Sigmoid colon (tissue), 7 donors: ENCODE data around the gene FDCSP. TPM values are rescaled to one million over a fixed set of nuclear protein-coding genes. Genes with fewer than 3 reads are reported as not detected.

ENCODE experiments used
- DNase-seq: peaks from one replicate; pipeline ENCODE4 v3.0.0-alpha.2; 2019
- H3K27ac ChIP-seq, 4 donors: fragments of 200-600 bp; sonication (generic); one replicate each; pipeline ENCODE4 v1.5.1; 2016 to 2019; ENCODE audit warnings: mild to moderate bottlenecking in 1 of 4
- H3K27me3 ChIP-seq, 3 donors: fragments of 200-600 bp; sonication (generic); one replicate each; pipeline ENCODE4 v1.5.1; 2019; ENCODE audit warnings: mild to moderate bottlenecking in 1 of 3
- H3K36me3 ChIP-seq, 4 donors: fragments of 200-600 bp; sonication (generic); one replicate each; pipeline ENCODE4 v1.5.1; 2016 to 2019
- H3K4me1 ChIP-seq, 4 donors: fragments of 200-600 bp; sonication (generic); one replicate each; pipeline ENCODE4 v1.5.1; 2017 to 2019
- H3K4me3 ChIP-seq, 4 donors: fragments of 200-600 bp; sonication (generic); one replicate each; pipeline ENCODE4 v1.5.1; 2017 to 2019; ENCODE audit warnings: mild to moderate bottlenecking in 2 of 4, moderate library complexity in 1 of 4
- H3K9me3 ChIP-seq, 4 donors: fragments of 200-600 bp in 3 of 4; sonication (generic) in 3 of 4; one replicate each; pipeline versions ENCODE4 v1.5.1 to v1.6.1; 2013 to 2019
- EP300 ChIP-seq, 4 donors: sonication (generic); formaldehyde crosslinking; IDR thresholded peaks; one replicate each; pipeline ENCODE4 v1.6.1; 2017; ENCODE audit warnings: antibody characterized with exemption in 4 of 4
- POLR2A ChIP-seq, 2 donors: fragments of 450-650 bp; IDR thresholded peaks; one replicate each; pipeline ENCODE4 v1.6.1; 2016; ENCODE audit warnings: antibody characterized with exemption in 2 of 2, mild to moderate bottlenecking in 2 of 2, moderate library complexity in 2 of 2
- POLR2AphosphoS5 ChIP-seq, 4 donors: sonication (generic); formaldehyde crosslinking; IDR thresholded peaks; one replicate each; pipeline ENCODE4 v1.6.1; 2017; ENCODE audit warnings: antibody characterized with exemption in 4 of 4
- WGBS, 2 donors: extraction: QIAGEN DNeasy Blood & Tissue Kit; methylation state at CpG; one replicate each; pipeline ENCODE4 v1.1.7; 2013; 5-methylcytosine and 5-hydroxymethylcytosine counted together
- intact Hi-C: fragments of 100-400 bp; cut with DNase I; formaldehyde crosslinking; loops from one replicate; pipeline ENCODE4 v1.15.1; 2023
- polyA plus RNA-seq, 3 donors: library from polyadenylated mRNA; stranded (reverse); fragments of 200-250 nt; gene quantifications; one replicate each; pipeline ENCODE4 v1.2.3, GENCODE V29; 2013
- total RNA-seq, 4 donors: library from RNA; depleted of rRNA; stranded (reverse); fragments of >200 nt; gene quantifications; one replicate each; pipeline ENCODE4 v1.1.0, GENCODE V29; 2016
- TF ChIP-seq, protein P1 (sequence below), 4 experiments: fragments of 450-650 bp in 3 of 4; fragments of 200-600 bp in 1 of 4; IDR thresholded peaks; one replicate each; pipeline ENCODE4 v1.5.1; 2016 to 2019; ENCODE audit warnings: antibody characterized with exemption in 4 of 4, mild to moderate bottlenecking in 3 of 4, moderate library complexity in 2 of 4
- donor health status: healthy with polysubstance abuse.
- donor health status: Bipolar disorder and iron deficiency.
- donor health status: healthy.

FDCSP gene
- total and polyA plus RNA-seq, 7 donors: 1.1 to 316 TPM; not detected in 5

DNA sequence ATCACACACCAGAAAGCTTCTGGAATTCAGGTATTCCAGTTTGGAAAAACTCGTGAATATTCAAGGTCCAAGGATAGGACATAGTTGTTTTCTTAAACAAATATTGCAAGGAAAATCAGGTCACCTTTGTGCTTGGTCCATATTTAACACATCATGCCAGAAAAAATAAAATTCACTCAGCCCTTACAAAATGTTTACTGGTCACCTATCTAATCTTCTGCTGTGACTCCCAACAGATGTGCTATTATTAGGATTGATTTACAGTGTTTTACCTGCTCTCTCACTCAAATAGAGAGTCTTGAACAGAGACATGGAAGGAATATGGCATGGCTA, 26.0 kb downstream of the FDCSP start:
- Histone ChIP-seq H3K4me3 (no peak overlapping the region), H3K9me3 (no peaks in the 10 kb centered on the region), H3K36me3 (no peaks in the 10 kb centered on the region), H3K4me1 (no peaks in the 10 kb centered on the region), H3K27ac (no peak overlapping the region), H3K27me3 (no peaks in the 10 kb centered on the region)
- DNase-seq: no peak
- TF ChIP-seq, protein P1, sequence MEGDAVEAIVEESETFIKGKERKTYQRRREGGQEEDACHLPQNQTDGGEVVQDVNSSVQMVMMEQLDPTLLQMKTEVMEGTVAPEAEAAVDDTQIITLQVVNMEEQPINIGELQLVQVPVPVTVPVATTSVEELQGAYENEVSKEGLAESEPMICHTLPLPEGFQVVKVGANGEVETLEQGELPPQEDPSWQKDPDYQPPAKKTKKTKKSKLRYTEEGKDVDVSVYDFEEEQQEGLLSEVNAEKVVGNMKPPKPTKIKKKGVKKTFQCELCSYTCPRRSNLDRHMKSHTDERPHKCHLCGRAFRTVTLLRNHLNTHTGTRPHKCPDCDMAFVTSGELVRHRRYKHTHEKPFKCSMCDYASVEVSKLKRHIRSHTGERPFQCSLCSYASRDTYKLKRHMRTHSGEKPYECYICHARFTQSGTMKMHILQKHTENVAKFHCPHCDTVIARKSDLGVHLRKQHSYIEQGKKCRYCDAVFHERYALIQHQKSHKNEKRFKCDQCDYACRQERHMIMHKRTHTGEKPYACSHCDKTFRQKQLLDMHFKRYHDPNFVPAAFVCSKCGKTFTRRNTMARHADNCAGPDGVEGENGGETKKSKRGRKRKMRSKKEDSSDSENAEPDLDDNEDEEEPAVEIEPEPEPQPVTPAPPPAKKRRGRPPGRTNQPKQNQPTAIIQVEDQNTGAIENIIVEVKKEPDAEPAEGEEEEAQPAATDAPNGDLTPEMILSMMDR (IDR thresholded peaks at IDR 0.05): no peak
- TF ChIP-seq POLR2AphosphoS5 (IDR thresholded peaks at IDR 0.05) (no peak), EP300 (IDR thresholded peaks at IDR 0.05) (no peak), POLR2A (IDR thresholded peaks at IDR 0.05) (no peak)
- intact Hi-C loops: no loop called here
- 40 to 72% methylated on average over 1 of the region's 1 CpG for WGBS, 2 donors

DNA sequence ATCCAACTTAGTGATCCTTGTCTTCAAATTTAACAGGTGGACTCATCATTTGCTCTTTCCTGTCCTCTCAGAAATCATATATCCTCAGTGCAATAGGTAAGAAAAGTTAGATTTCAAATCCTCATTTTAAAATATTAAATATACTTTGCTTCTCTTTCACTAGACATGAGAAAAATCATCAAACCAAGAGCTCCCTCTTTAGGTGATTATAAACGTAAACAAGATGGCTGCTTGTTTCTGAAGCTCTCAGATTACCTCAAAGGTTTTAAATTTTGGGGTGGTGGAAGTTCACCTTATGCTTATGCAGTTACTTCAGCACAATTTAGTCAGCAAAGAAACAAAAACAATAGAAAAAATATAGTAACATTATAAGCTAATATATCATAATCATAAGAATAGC, 43.8 kb downstream of the FDCSP start:
- H3K9me3 ChIP-seq: no peaks in the 10 kb centered on the region
- TF ChIP-seq POLR2AphosphoS5 (IDR thresholded peaks at IDR 0.05) (no peak), POLR2A (IDR thresholded peaks at IDR 0.05) (no peak), EP300 (IDR thresholded peaks at IDR 0.05) (no peak)
- TF ChIP-seq, protein P1 (IDR thresholded peaks at IDR 0.05): no peak
- DNase-seq: no peak
- 7 to 20% methylated on average over 1 of the region's 1 CpG for WGBS, 2 donors
- H3K36me3 ChIP-seq: no peaks in the 10 kb centered on the region
- no peak overlapping the region for H3K27ac ChIP-seq
- no peak overlapping the region for H3K4me3 ChIP-seq
- intact Hi-C loops: no loop called here
- no peaks in the 10 kb centered on the region for H3K4me1 ChIP-seq
- H3K27me3 ChIP-seq: no peaks in the 10 kb centered on the region

DNA sequence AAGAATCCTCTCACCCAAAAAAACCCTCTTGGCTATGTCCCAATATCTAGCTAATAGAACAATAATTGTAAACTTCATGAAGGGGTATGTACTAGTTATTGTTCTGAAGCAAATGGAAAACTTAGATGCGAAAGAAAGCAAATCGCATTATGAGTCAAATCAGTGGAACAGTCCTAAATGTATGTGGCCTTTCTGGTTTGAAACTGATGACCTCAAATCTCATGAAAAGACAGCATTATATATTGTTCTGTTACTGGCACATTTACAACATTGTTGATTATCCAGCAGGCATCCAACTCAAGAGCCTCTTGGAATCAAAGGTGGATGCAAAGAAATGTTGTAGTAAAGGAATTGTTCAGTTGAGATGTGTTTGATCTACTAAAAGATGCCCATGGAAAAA, 51.2 kb downstream of the FDCSP start:
- no peaks in the 10 kb centered on the region for H3K9me3 ChIP-seq
- intact Hi-C loops: no loop called here
- H3K4me3 ChIP-seq: no peak overlapping the region
- H3K27me3 ChIP-seq: no peaks in the 10 kb centered on the region
- H3K4me1 ChIP-seq: no peaks in the 10 kb centered on the region
- TF ChIP-seq POLR2AphosphoS5 (IDR thresholded peaks at IDR 0.05): no peak
- no peak for TF ChIP-seq POLR2A (IDR thresholded peaks at IDR 0.05)
- TF ChIP-seq, protein P1 (IDR thresholded peaks at IDR 0.05): no peak
- TF ChIP-seq EP300 (IDR thresholded peaks at IDR 0.05): no peak
- H3K27ac ChIP-seq: no peak overlapping the region
- H3K36me3 ChIP-seq: no peaks in the 10 kb centered on the region
- no peak for DNase-seq
- 89 to 92% methylated on average over 2 of the region's 2 CpGs for WGBS, 2 donors

DNA sequence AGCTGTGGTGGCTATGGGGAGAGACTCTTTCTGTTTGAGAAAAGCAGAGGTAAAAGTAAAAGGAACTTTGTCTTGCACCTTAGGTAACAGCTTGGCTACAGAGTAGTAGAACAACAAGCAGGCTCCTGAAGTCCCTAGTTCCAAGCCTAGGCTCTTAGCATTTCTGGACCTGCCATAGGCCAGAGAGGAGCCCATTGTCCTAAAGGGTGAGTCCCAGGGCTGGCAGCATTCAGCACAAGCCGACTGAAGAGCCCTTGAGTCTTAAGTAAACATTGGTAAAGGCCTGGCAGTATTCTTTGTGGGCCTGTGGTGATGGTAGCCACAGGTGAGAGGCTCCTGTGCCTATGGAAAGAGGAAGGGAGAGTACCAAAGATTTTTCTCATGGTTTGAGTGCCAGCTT, 54.6 kb downstream of the FDCSP start:
- H3K9me3 ChIP-seq: no peaks in the 10 kb centered on the region
- no peak overlapping the region for H3K4me3 ChIP-seq
- 37 to 46% methylated on average over 1 of the region's 1 CpG for WGBS, 2 donors
- H3K36me3 ChIP-seq: no peaks in the 10 kb centered on the region
- H3K27ac ChIP-seq: no peak overlapping the region
- H3K27me3 ChIP-seq: no peaks in the 10 kb centered on the region
- TF ChIP-seq, protein P1 (IDR thresholded peaks at IDR 0.05): no peak
- TF ChIP-seq EP300 (IDR thresholded peaks at IDR 0.05): no peak
- TF ChIP-seq POLR2AphosphoS5 (IDR thresholded peaks at IDR 0.05): no peak
- no peak for TF ChIP-seq POLR2A (IDR thresholded peaks at IDR 0.05)
- DNase-seq: no peak
- intact Hi-C loops: no loop called here
- H3K4me1 ChIP-seq: no peaks in the 10 kb centered on the region

Other genes with a start within 250 kb of the FDCSP start
- gene STATH, start 230.2 kb upstream of the FDCSP start, total RNA-seq: not detected
- gene STATH, start 230.2 kb upstream of the FDCSP start, polyA plus RNA-seq: not detected
- not detected for gene HTN3, start 197.7 kb upstream of the FDCSP start, total RNA-seq
- not detected for gene HTN3, start 197.7 kb upstream of the FDCSP start, polyA plus RNA-seq
- gene HTN1, start 175.7 kb upstream of the FDCSP start, total RNA-seq: not detected
- not detected for gene HTN1, start 175.7 kb upstream of the FDCSP start, polyA plus RNA-seq
- gene PRR27, start 71.9 kb upstream of the FDCSP start, total RNA-seq: not detected
- under 1 TPM in 1 of 3 donors, not detected in 2; 0.03 TPM for gene PRR27, start 71.9 kb upstream of the FDCSP start, polyA plus RNA-seq
- 1 to 10 TPM; 4.3 to 6.4 (median 5.5) TPM for gene ODAM, start 30.4 kb upstream of the FDCSP start, total RNA-seq
- 1 to 10 TPM in 1 of 3 donors, not detected in 2; 8.3 TPM for gene ODAM, start 30.4 kb upstream of the FDCSP start, polyA plus RNA-seq
- not detected for gene CSN3, start 16.5 kb downstream of the FDCSP start, total RNA-seq
- not detected for gene CSN3, start 16.5 kb downstream of the FDCSP start, polyA plus RNA-seq
- not detected for gene CABS1, start 108.9 kb downstream of the FDCSP start, total RNA-seq
- gene CABS1, start 108.9 kb downstream of the FDCSP start, polyA plus RNA-seq: not detected
- not detected for gene SMR3A, start 134.6 kb downstream of the FDCSP start, total RNA-seq
- not detected for gene SMR3A, start 134.6 kb downstream of the FDCSP start, polyA plus RNA-seq
- not detected for gene SMR3B, start 157.0 kb downstream of the FDCSP start, total RNA-seq
- gene SMR3B, start 157.0 kb downstream of the FDCSP start, polyA plus RNA-seq: not detected
- not detected for gene OPRPN, start 171.8 kb downstream of the FDCSP start, total RNA-seq
- not detected for gene OPRPN, start 171.8 kb downstream of the FDCSP start, polyA plus RNA-seq
- not detected for gene MUC7, start 246.1 kb downstream of the FDCSP start, total RNA-seq
- not detected for gene MUC7, start 246.1 kb downstream of the FDCSP start, polyA plus RNA-seq